K562 (cell line): ENCODE results near the gene INTS4.

ENCODE experiments used
- ARNT ChIP-seq, 2 experiments: fragments of 450-650 bp; IDR thresholded peaks; 2 replicates each; pipeline ENCODE4 v1.6.1; 2016; ENCODE audit warnings: mild to moderate bottlenecking in 1 of 2
- ESRRA ChIP-seq: fragments of 450-650 bp; IDR thresholded peaks from 2 replicates; pipeline ENCODE4 v1.6.1; 2014; ENCODE audit warnings: low read depth, mild to moderate bottlenecking, moderate library complexity, borderline replicate concordance
- JUN ChIP-seq, 2 experiments: sonication (generic) in 1 of 2; formaldehyde crosslinking in 1 of 2; IDR thresholded peaks; 2 replicates each; pipeline versions ENCODE4 v1.6.1 to v1.8.0; 2012 to 2022; ENCODE audit warnings: borderline replicate concordance in 2 of 2, mild to moderate bottlenecking in 2 of 2, improper control_type of control experiment in 1 of 2, low read depth in 1 of 2, low read length in 1 of 2, missing genetic modification reagents in 1 of 2
- PHF20 ChIP-seq: fragments of 450-650 bp; IDR thresholded peaks from 2 replicates; pipeline ENCODE4 v1.6.1; 2018; ENCODE audit not compliant: partially characterized antibody
- TAF9B ChIP-seq: fragments of 450-650 bp; IDR thresholded peaks from 2 replicates; pipeline ENCODE4 v1.6.1; 2018; ENCODE audit warnings: mild to moderate bottlenecking; ENCODE audit not compliant: partially characterized antibody

- TF ChIP-seq JUN (IDR thresholded peaks at IDR 0.05; ENCODE audit: borderline replicate concordance, low read depth, low read length) (no peak), JUN (CRISPR knock-in tag; IDR thresholded peaks at IDR 0.05; ENCODE audit: borderline replicate concordance) (no peak), PHF20 (no peak), ARNT (IDR thresholded peaks at IDR 0.05) (no peak), ESRRA (no peak), TAF9B (no peak)
Observed at GRCh38 chr11:78020246-78020645, 25.8 kb upstream of the INTS4 start.
